ENCODE data around the gene POLR2A.
"Not testable (repeated sequence)": the region's sequence is repeated elsewhere in the genome, so short reads cannot be mapped to it uniquely, and the experiment has no call there.

POLR2A gene

DNA sequence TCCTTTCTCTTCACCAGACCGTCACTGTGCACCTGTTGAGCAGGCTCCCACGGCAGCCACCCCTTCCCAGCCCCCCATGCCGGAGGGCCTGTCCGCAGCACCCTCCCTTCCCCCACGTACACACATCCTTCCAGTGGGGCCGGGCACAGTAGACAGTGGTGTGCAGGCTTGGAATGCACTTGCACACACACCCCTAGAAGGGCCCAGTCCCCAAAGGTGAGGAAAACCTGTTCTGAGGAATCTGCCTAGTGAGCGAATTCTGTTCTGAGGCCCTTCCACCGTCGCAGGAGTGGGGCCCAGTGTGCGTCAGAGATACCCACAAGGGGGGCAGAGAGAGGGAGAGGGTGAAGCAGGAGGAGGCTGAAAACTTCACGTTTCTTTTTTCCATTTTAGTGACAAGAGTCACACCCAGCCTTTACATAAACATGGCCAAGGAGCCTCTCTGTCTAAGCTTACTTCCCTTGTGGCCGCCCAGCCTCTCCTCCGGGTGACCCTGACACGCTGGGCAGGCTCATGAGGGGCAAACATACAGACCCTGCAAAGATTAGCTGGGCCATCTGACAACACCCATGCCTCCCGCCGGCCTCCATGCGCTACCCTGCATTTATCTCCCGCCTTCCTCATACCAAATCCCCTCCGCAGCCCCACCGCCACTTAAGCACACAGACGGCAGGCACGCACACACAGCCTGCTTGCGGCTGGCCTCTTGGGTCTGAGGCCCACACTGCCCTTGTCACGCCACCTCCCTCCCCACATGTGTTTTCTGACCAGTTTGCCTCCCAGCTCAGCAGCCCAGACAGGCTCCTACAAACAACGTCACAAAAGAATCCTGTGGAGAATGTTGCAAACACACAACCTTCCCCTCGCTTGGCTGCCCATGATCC lies 6.5 kb upstream of the POLR2A start:
- DNase-seq: peak in 19 of 56 donors; percentile 12 to 56 (median 35)

DNA sequence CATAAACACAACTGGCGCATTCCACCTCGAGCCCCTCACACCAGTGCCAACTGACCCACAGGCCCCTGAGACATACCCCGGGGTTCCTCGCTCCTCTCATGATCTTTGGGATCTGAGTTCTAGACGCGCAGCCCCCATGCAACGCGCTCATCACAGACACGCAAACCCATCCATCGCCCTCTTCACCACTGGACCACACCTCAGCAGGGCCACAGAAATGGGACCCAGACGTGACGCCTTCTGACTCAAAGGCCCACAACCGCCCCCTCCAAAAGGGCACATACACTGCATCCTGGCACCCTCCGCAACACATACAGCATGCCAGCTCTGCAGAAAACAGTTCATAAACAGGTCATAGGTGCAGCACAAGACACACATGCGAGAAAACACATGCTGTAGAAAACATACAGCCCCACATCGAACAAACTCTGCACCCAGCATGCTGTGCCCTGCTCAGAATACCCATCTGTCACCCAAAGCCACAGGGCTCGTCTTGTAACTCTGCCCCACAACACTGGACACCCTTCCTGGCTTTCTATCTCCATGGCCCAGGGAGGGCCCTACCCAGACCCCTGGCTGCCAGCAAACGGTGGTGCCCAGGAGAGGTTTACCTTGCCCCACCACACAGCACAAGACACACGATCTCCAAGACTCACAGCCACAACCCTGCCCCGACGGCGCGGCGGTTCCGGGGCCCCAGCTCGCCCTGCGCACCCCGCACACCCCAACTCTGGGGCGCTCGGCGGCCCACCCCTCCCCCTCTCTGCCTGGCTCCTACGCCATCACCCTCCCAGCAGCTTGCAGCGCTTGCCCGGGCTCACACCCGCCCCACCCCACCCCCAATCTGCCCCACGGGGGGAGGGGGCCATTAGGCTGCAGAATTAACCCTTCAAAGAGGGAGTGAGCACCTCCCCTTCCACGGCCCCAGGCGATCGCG lies 5.6 kb upstream of the POLR2A start:
- peak in 46 of 56 donors; percentile 28 to 79 (median 62) for DNase-seq

DNA sequence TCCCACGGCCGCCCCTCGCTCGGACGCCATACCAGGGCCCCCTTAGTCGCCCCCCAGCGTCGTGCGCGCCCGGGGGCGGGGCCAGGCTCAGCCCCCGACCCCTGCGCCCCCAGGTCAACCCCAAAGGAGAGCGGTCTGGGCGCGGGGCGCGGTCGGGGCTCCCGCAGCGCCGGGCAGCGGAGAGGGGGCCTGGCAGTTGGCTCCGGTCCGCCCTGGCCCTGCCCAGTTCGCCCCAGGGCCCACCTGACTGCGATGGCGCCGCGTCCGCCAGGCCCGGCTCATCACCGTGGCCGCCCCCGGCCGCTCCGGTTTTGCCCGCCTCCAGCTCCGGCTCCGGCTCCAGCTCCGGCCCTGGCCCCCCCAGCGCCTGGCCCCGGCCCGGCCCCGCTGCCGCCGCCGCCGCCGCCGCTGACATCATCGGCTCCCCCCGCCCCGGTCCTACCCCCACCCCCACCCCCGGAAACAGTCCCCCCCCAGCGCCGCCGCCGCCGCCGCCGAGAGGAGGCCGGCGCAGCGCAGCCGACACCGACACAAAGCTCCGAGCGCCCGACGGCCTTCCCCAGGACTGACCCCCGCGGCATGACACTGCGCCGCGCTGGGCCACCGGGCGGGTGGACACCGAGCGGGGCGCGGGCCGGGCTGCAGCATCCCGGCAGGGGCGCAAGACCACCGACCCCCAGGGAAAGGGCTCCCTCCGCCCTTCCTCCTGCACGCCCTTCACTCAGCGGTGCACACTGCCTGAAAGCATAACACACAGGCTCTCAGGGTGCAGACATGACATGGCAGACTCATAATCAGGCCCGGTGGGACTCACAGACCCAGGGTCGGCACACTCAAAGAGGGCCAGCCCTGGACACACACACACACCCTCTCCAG lies 4.7 kb upstream of the POLR2A start, which contains the start of gene ZBTB4:
Gene ZBTB4 (minus strand): TSS at position 419 of the 876 bp plus-strand sequence. CDS start 12,830 bp downstream, outside the sequence.
- peak in 43 of 56 donors; percentile 29 to 79 (median 62) for DNase-seq

DNA sequence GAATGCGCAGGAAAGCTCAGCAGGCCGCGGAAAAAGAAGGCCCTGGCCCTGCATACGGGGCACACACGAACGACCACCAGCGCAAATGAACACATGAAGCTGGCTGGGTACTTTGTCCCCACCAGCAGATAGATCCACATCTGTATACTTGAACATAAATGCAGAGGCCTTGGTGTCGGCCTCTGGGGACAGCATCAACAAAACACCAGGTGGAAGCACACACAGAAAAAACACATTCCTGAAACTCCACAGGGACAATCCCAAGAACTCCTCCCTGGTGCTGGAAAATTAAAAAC lies 4.1 kb upstream of the POLR2A start:
- DNase-seq: no peak

DNA sequence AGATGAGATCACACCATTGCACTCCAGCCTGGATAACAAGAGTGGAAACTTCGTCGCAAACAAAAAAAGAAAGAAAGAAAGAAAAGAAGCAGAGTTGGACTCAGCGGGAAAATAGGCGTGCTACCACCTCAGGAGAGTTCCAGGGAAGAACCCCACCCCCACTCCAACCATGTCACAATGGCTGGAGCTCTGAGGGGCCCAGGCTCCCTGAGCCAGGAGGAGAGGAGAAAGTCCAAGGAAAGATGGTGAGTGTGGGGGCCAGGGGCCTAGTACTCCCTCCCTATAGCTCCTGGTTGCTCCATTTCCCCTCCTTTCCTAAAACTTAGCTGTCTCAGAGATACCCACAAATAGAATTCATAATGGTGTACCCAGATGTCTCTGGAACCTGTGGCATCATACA lies 2.9 kb upstream of the POLR2A start, which contains the start of gene SLC35G6:
Gene SLC35G6 (plus strand): TSS at position 172 of the 400 bp plus-strand sequence. CDS start 71 bp downstream, at position 243.
- DNase-seq: not testable (repeated sequence)

DNA sequence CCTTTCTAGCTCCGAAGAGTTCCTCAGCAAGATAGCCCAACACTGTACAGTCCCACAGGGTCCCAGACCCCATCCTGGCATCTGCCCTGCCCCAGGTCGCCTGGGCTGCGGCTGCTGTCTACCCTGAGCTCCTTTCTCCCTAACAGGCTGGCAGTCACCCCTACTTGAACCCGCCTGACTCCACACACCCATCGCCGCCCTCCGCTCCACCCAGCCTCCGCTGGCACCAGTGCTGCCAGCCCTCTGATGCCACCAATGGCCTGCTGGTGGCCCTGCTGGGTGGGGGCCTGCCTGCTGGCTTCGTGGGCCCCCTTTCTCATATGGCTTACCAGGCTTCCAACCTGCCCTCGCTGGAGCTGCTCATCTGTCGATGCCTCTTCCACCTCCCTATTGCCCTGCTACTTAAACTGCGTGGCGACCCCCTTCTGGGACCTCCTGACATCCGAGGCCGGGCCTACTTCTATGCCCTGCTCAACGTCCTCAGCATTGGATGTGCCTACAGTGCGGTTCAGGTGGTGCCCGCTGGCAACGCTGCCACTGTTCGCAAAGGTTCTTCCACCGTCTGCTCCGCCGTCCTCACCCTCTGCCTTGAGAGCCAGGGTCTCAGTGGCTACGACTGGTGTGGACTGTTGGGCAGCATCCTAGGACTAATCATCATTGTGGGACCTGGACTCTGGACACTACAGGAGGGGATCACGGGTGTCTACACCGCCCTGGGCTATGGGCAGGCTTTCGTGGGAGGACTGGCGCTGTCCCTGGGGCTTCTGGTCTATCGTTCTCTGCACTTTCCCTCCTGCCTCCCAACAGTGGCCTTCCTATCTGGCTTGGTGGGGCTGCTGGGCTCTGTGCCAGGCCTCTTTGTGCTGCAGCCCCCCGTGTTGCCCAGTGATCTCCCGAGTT lies 2.1 kb upstream of the POLR2A start:
- DNase-seq: not testable (repeated sequence)

DNA sequence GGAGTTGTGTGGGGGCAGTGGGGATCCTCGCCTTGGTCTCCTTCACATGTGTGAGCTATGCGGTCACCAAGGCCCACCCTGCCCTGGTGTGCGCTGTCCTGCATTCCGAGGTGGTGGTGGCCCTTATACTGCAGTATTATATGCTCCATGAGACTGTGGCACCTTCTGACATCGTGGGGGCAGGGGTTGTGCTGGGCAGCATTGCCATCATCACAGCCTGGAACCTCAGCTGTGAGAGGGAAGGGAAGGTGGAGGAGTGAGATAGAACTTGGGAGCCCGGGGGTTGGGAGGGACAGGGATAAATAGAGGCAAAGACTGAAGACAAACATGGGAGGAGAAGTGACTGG lies 1.5 kb upstream of the POLR2A start:
- DNase-seq: not testable (repeated sequence)

DNA sequence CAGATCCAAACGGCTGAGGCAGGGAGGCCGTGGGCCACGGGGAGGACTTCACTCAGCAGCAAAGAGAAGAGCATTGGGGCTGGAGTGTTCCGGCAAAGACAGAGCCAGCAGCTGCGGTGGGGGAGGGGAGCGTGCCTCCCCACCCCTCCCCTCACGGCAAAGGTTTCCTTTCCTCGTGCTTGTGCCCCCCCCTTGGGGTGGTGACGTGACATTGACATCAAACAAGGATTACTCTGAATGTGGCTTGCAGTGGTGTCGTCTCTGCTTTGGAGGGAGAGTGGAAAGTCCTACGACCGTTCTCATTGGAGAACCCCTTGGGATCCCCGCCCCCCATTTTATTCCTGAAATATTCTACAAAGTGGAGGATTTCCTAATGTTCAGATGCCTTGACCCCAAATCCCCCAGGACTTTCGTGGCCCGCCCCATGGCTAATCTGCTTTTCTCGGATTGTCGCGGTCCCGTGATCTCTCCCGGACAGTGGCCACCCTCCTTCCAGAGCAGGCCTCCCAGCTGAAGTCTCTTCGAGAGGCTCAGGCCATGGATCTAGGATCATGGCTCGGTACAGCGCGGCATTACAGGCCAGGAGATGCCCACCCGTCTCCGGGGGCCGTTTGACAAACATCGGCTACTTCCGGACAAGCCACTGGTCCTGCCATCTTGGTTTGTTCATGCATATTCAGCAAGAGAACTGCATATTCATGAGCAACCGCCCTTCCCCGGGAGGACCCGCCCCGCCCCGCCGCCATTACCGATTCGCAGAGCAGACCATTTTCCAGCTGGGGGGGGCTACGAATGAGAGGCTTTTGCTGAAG lies 705 bp upstream of the POLR2A start:
- peak; percentile 36 to 100 (median 97) for DNase-seq

DNA sequence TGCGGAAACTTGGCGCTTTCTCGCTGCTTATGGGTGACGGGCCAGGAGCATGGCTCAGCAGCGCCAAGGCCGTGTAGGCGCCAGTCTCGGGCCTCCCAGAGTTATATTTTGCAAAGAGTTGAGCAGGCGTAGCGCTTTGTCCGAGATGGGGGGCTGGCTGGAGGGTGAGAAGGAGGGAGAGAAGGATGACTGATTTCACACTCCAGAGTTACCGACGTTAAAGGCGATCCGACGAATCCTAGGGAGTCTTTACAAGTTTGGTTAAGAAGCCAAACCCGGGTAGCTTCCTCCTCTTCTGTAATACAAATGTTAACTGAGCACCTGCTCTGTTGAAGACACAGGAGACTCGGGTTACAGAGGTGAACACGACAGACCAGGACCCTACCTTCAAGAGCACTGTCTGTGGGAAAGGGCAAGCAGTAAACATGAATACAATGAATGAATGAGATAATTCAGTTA lies 782 bp downstream of the POLR2A start:
- DNase-seq: no peak

DNA sequence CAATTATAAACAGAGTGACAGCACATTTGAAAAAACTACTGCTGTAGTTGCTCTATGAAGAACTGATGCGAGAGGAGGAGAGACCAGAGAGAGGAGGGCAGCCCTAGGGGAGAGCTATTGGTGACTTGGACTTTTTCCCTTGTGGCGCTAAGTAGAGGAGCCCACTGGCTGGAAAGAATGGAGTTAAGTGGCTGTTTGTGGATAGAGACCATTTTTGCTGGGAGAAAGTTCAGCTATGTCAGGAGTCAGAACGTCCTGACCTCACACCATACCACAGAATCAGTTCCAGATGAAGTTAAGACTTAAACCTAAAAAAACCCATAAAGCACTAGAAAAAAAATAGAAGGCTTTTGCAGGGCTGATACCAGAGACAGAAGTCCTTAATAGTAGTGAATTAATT lies 2.0 kb downstream of the POLR2A start:
- no peak for DNase-seq

DNA sequence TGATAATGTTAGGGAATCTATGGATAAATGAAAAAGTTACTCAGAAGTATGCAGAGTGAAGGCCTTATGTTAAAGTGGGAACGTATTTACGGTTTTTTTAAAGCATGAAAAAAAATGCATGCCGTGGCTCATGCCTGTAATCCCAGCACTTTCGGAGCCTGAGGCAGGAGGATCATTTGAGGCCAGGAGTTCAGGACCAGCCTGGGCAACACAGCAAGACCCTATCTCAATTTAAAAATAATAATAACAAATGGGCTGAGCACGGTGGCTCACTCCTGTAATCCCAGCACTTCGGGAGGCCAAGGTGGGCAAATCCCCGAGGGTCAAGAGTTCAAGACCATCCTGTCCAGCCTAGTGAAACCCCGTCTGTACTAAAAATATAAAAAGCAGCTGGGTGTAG lies 6.0 kb downstream of the POLR2A start:
- DNase-seq: no peak

DNA sequence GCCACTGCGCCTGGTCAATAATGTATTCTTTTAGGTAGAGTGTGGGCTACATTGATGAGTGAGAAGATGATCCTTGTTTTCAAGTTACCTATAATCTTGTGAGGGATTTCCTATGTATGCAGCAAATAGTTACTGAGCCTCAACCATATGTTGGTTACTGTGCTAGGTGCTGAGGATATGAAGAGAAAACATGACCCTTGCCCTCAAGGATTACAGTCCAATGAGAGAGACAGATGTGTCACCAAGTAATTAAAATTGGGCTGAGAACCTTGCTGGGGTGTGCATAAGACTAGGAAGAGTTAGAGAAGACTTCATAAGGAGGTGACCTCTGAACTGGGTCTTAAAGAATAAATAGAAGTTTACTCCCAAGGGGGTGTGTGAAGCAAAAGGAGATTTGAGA lies 7.4 kb downstream of the POLR2A start:
- DNase-seq: no peak

DNA sequence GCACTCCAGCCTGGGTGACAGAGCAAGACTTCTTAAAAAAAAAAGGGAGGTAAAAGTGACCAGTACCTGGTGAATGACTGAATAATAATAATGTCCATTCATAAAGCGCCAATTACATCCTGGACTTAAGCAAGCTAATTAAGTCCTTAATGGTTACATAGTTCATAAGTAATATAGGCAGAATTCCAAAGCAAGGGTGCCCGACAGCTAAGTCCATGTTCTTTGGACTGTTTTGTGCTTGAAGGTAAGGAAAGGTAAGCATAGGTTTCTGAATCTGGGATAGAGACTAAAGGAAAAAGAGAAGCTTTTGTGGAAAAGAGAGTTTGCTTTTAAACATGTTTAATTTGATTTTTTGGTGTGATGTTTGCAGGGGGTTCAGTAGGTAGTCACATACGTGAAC lies 9.8 kb downstream of the POLR2A start:
- no peak for DNase-seq

DNA sequence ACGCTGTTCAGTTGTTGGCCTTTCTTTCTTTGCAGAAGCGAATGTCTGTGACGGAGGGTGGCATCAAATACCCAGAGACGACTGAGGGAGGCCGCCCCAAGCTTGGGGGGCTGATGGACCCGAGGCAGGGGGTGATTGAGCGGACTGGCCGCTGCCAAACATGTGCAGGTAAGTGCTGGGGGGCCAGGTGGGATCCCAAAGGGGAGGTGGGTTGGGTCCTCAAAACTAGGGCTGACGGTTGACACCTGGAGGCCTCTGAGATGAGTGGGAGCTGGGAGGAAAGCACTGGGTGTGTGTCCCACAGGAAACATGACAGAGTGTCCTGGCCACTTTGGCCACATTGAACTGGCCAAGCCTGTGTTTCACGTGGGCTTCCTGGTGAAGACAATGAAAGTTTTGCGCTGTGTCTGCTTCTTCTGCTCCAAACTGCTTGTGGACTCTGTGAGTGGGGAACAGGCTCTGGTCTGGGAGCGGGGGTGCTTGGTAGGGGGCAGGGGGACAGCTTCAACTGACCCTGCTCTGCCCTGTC lies 11.8 kb downstream of the POLR2A start:
- no peak for DNase-seq

DNA sequence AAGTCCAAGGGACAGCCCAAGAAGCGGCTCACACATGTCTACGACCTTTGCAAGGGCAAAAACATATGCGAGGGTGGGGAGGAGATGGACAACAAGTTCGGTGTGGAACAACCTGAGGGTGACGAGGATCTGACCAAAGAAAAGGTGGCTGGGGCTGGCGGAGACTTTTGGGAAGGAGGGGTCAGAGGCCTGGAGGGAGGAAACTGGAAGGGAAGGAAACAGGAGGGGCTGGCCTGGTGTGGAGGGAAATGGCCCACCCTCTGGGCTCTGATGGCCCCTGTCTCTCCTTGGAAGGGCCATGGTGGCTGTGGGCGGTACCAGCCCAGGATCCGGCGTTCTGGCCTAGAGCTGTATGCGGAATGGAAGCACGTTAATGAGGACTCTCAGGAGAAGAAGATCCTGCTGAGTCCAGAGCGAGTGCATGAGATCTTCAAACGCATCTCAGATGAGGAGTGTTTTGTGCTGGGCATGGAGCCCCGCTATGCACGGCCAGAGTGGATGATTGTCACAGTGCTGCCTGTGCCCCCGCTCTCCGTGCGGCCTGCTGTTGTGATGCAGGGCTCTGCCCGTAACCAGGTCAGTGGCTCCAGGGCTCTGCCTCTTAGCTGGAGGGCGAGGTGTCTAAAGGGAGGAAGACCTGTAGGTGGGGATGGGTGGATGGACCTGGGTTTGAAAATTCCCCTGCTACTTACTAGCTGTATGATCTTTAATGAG lies 12.5 kb downstream of the POLR2A start:
- no peak for DNase-seq

DNA sequence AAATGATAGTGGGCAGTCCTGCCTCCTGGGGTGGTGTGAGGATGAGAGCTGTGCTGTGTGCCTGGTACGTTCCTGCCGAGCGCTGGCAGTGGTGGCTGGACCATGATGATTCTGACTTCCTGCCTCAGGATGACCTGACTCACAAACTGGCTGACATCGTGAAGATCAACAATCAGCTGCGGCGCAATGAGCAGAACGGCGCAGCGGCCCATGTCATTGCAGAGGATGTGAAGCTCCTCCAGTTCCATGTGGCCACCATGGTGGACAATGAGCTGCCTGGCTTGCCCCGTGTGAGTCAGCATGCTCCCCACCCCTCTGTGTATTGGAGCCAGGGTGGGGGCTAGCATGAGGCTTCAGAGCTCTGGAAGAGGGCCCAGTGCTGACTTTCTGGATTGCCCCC lies 13.1 kb downstream of the POLR2A start:
- no peak for DNase-seq

DNA sequence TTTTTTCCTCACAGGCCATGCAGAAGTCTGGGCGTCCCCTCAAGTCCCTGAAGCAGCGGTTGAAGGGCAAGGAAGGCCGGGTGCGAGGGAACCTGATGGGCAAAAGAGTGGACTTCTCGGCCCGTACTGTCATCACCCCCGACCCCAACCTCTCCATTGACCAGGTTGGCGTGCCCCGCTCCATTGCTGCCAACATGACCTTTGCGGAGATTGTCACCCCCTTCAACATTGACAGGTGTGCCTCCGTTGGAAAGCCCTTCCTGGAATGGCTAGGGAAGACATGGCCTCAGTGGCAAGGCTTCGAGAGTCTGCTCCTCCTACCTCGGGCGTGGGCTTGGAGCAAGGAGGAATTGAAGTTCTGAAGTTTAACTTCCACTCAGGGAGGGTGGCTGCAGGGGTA lies 13.5 kb downstream of the POLR2A start:
- DNase-seq: no peak

DNA sequence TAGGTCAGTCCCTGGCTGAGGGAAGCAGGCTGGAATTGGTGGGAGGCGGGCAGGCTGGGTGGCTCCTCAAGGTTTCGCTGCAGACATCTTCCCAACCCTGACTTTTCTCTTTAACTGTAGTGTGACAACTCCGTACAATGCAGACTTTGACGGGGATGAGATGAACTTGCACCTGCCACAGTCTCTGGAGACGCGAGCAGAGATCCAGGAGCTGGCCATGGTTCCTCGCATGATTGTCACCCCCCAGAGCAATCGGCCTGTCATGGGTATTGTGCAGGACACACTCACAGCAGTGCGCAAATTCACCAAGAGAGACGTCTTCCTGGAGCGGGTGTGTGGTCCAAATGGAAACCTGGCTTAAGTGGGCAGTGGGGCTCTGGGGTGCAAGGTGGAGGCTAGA lies 15.0 kb downstream of the POLR2A start:
- no peak for DNase-seq
